Endothelial cell (in vitro differentiated cells): ENCODE data around the gene MED25. TPM values are rescaled to one million over a fixed set of nuclear protein-coding genes. Genes with fewer than 3 reads are reported as not detected.
A peak's percentile ranks its signal among the peaks of the same experiment; 100 is the strongest.

Experiments
- DNase-seq: peaks from one replicate; pipeline ENCODE4 v3.0.0; 2021; ENCODE audit warnings: low spot score
- H3K27ac Mint-ChIP-seq: one replicate; pipeline ENCODE4 v1.8.0; 2021; ENCODE audit warnings: mixed read lengths, inconsistent platforms; ENCODE audit not compliant: unreplicated experiment
- H3K27me3 Mint-ChIP-seq: one replicate; pipeline ENCODE4 v1.8.0; 2021; ENCODE audit warnings: mild to moderate bottlenecking, moderate library complexity, mixed read lengths, inconsistent platforms; ENCODE audit not compliant: unreplicated experiment
- H3K36me3 Mint-ChIP-seq: one replicate; pipeline ENCODE4 v1.8.0; 2021; ENCODE audit warnings: mild to moderate bottlenecking, low read depth, mixed read lengths, inconsistent platforms; ENCODE audit not compliant: unreplicated experiment
- H3K4me1 Mint-ChIP-seq: one replicate; pipeline ENCODE4 v1.8.0; 2021; ENCODE audit warnings: mild to moderate bottlenecking, mixed read lengths, inconsistent platforms; ENCODE audit not compliant: unreplicated experiment
- H3K4me3 Mint-ChIP-seq: one replicate; pipeline ENCODE4 v1.8.0; 2021; ENCODE audit warnings: mild to moderate bottlenecking, mixed read lengths, inconsistent platforms; ENCODE audit not compliant: unreplicated experiment
- H3K9me3 Mint-ChIP-seq: one replicate; pipeline ENCODE4 v1.8.0; 2021; ENCODE audit warnings: mixed read lengths, inconsistent platforms; ENCODE audit not compliant: unreplicated experiment
- total RNA-seq: library from RNA; stranded (reverse); fragmentation: NEBNext Ultra II Directional; extraction: Animal tissue kit (Norgen Biotek cat#: 25700); gene quantifications from one replicate; pipeline ENCODE4 v1.2.1, GENCODE V29; 2021; ENCODE audit not compliant: unreplicated experiment
- TF ChIP-seq, protein P1 (sequence below): fragments of 200-600 bp; sonication (generic); IDR thresholded peaks from one replicate; pipeline ENCODE4 v1.5.0; 2021; ENCODE audit warnings: antibody characterized with exemption; ENCODE audit not compliant: unreplicated experiment

The MED25 gene
- total RNA-seq, 1 donor from 2014 or later: 117 TPM

DNA sequence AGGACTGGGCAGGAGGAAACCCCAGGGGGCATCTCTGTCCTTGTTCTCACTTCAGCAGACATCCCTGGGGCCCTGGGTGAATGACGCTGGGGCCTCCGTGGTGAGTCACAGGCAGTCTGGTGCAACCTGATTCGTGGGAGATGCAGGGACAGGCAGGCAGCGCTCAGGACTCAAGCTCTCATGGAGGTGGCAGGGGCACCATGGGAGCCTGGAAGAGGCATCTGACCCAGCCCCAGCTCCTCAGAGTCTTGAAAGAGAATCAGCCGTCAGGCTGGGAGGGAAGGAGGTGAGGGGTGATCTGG lies 18.9 kb downstream of the MED25 start:
- peak overlapping the region; percentile 64 for H3K27ac Mint-ChIP-seq
- peaks cover 62% of the 10 kb centered on the region for H3K36me3 Mint-ChIP-seq
- no peak for DNase-seq
- H3K4me1 Mint-ChIP-seq: peaks cover 10% of the 10 kb centered on the region
- peak overlapping the region; percentile 81 for H3K4me3 Mint-ChIP-seq
- peaks cover 21% of the 10 kb centered on the region for H3K27me3 Mint-ChIP-seq
- no peaks in the 10 kb centered on the region for H3K9me3 Mint-ChIP-seq
- TF ChIP-seq, protein P1, sequence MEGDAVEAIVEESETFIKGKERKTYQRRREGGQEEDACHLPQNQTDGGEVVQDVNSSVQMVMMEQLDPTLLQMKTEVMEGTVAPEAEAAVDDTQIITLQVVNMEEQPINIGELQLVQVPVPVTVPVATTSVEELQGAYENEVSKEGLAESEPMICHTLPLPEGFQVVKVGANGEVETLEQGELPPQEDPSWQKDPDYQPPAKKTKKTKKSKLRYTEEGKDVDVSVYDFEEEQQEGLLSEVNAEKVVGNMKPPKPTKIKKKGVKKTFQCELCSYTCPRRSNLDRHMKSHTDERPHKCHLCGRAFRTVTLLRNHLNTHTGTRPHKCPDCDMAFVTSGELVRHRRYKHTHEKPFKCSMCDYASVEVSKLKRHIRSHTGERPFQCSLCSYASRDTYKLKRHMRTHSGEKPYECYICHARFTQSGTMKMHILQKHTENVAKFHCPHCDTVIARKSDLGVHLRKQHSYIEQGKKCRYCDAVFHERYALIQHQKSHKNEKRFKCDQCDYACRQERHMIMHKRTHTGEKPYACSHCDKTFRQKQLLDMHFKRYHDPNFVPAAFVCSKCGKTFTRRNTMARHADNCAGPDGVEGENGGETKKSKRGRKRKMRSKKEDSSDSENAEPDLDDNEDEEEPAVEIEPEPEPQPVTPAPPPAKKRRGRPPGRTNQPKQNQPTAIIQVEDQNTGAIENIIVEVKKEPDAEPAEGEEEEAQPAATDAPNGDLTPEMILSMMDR: no peak

DNA sequence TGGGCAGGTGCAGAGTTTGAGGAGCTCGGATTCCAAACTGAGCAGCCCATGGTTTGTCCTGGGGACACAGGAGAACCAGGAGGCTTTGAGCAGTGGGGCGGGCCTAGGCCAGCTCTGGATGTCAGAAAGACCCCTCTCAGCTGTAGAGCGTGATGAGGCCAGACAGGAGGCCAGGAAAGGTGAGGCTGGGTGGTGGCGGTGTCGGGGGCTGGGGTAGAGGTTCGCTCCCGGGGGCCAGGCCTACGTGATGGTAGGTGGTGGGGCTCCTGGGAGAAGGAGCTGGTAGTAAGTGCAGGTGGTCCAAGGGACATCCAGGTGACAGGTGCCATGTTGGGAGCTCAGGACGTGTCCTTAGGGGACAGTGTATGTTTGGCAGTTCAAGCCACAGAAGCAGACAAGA lies 19.3 kb downstream of the MED25 start:
- Mint-ChIP-seq H3K4me3 (peak overlapping the region; percentile 81), H3K27me3 (peaks cover 19% of the 10 kb centered on the region), H3K36me3 (peaks cover 60% of the 10 kb centered on the region), H3K27ac (peak overlapping the region; percentile 64), H3K4me1 (peaks cover 6% of the 10 kb centered on the region), H3K9me3 (no peaks in the 10 kb centered on the region)
- TF ChIP-seq, protein P1: no peak
- no peak for DNase-seq

DNA sequence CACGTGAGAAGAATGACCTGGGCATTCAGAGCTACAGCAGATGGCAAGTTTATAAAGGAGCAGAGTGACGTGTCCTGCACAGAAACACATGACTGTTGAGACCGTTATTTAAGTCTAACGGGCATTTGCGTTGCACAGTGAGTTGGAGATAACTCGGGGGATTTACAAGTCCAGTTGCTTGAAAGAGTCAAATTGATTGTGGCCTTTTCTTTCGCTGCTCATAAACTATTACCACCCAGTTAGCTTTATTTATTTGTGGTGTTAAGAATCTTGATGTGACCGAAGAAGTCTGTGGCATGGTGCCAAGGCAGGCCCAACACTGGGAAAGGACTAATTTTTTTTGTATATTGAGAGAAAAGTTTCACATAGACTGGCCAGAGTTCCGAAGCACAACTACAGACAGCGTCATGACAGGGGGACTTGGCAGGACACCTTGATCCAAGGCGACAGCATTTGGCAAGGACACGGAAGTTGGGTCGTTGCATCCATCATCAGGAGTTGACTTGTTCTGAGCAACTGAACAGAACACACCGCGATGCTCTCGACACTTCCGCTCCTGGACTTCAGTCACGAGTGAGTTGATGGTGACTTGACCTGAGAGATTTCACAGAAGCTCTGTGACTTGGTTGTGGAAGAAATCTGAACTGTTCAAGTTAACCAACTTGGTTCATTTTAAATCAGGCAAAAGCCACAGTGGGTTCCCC lies 20.9 kb downstream of the MED25 start:
- Mint-ChIP-seq H3K27ac (no peak overlapping the region), H3K36me3 (peaks cover 45% of the 10 kb centered on the region), H3K9me3 (no peaks in the 10 kb centered on the region), H3K27me3 (peaks cover 13% of the 10 kb centered on the region), H3K4me3 (peak overlapping the region; percentile 33), H3K4me1 (no peaks in the 10 kb centered on the region)
- TF ChIP-seq, protein P1: no peak
- DNase-seq: no peak

DNA sequence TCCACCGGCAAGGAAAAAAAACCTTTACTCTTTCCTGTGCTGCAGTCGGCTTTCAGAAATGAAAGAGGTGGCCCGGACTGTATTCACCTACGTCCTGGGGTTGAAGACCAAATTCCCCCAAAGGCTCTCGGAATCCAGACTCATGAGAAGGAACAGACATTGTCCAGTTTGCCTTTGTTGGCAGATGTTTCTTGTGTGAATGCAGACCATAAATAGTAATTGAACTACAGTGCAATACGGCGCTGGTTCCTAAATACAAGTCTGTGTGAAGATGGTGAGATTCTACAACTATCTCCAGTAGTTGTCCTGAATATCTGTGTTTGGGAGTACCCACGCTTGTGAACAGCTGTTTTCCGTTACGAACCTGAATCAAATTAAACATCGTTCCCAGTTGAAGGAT lies 21.6 kb downstream of the MED25 start:
- H3K4me1 Mint-ChIP-seq: no peaks in the 10 kb centered on the region

DNA sequence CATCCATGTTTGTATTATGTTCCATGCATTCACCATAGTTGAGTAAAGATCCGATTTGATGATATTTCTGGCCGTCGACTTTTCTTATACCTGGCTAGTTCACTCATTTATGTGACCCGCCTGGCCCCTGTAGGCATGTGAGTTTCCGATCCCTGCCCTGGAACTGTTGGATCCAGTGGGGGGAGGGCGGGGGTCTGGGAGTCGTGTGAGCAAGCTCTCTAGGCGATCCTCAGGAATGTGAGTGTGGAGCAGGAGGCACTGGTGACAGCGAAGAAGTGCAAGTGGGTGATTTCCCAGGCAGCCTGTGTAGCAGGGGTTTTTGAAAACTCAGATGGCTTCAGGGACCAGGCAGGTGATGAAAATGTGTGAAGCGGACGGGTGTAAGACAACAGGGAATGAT lies 22.2 kb downstream of the MED25 start:
- Mint-ChIP-seq H3K27ac (peak overlapping the region; percentile 64), H3K27me3 (peaks cover 12% of the 10 kb centered on the region), H3K36me3 (peaks cover 36% of the 10 kb centered on the region), H3K4me3 (peak overlapping the region; percentile 26), H3K4me1 (no peaks in the 10 kb centered on the region), H3K9me3 (no peaks in the 10 kb centered on the region)
- TF ChIP-seq, protein P1: no peak
- DNase-seq: no peak

More for the DNA sequence above, 21.6 kb downstream of the MED25 start:
- Mint-ChIP-seq H3K27me3 (peaks cover 13% of the 10 kb centered on the region), H3K27ac (no peak overlapping the region), H3K36me3 (peaks cover 42% of the 10 kb centered on the region), H3K9me3 (no peaks in the 10 kb centered on the region), H3K4me3 (no peak overlapping the region)
- TF ChIP-seq, protein P1: no peak
- DNase-seq: no peak
